NCI-H1048 (cell line): Measurements from ENCODE around the gene ZNFX1.

ENCODE experiments used
- DNase-seq: peaks from one replicate; lab custom pipeline; 2025; lab: John Stamatoyannopoulos, UW

The ZNFX1 gene

GRCh38 chr20:49278818-49279676, 1.2 kb upstream of the ZNFX1 start:
- no peak for DNase-seq

- DNase-seq, result no peak
Observed at GRCh38 chr20:49277786-49278035, 146 bp downstream of the ZNFX1 start.

GRCh38 chr20:49276961-49277785, 684 bp downstream of the ZNFX1 start:
- no peak for DNase-seq

- DNase-seq, result no peak
Observed at GRCh38 chr20:49276161-49276960, 1.5 kb downstream of the ZNFX1 start.

GRCh38 chr20:49275636-49276035, 2.2 kb downstream of the ZNFX1 start:
- DNase-seq, result no peak

GRCh38 chr20:49275216-49275615, 2.6 kb downstream of the ZNFX1 start:
- no peak for DNase-seq

- no peak for DNase-seq
Observed at GRCh38 chr20:49273696-49274277, 4.1 kb downstream of the ZNFX1 start.

- DNase-seq, result no peak
Observed at GRCh38 chr20:49272654-49273053, 5.2 kb downstream of the ZNFX1 start.

- no peak for DNase-seq
Observed at GRCh38 chr20:49270736-49271135, 7.1 kb downstream of the ZNFX1 start.

- DNase-seq, result no peak
Observed at GRCh38 chr20:49270177-49270576, 7.7 kb downstream of the ZNFX1 start.

- no peak for DNase-seq
Observed at GRCh38 chr20:49268600-49269365, 9.1 kb downstream of the ZNFX1 start.

- no peak for DNase-seq
Observed at GRCh38 chr20:49267327-49267726, 10.5 kb downstream of the ZNFX1 start.

GRCh38 chr20:49262444-49262843, 15.4 kb downstream of the ZNFX1 start:
- no peak for DNase-seq

GRCh38 chr20:49261173-49261572, 16.7 kb downstream of the ZNFX1 start:
- no peak for DNase-seq

GRCh38 chr20:49260218-49260617, 17.6 kb downstream of the ZNFX1 start:
- DNase-seq, result no peak

GRCh38 chr20:49259799-49260198, 18.1 kb downstream of the ZNFX1 start:
- no peak for DNase-seq

GRCh38 chr20:49259284-49259683, 18.6 kb downstream of the ZNFX1 start:
- DNase-seq, result no peak

- DNase-seq, result no peak
Observed at GRCh38 chr20:49256261-49256660, 21.6 kb downstream of the ZNFX1 start.

- DNase-seq, result no peak
Observed at GRCh38 chr20:49252556-49253350, 25.1 kb downstream of the ZNFX1 start.

GRCh38 chr20:49248879-49249665, 28.8 kb downstream of the ZNFX1 start:
- DNase-seq, result no peak
